K562 (cell line): ENCODE results near the gene TMEM167B. TPM values are rescaled to one million over a fixed set of nuclear protein-coding genes. Genes with fewer than 3 reads are reported as not detected.

Source experiments
- ATAC-seq: fragments of 200-7000 bp; cut with Tn5 transposase; 3 replicates; pipeline ENCODE4 v1.9.1; 2020; ENCODE audit warnings: moderate library complexity
- BruUV-seq: library from RNA; stranded (reverse); fragments of 400-500 nt; replicated peaks from 2 replicates; lab custom pipeline; 2021; lab: Mats Ljungman, UMichigan
- CTCF ChIA-PET: fragments of 300-600 bp; formaldehyde crosslinking; extraction: SDS; loops from one replicate; lab custom pipeline; 2021; ENCODE audit warnings: low intra/inter-chr PET ratio; lab: Yijun Ruan, JAX
- POLR2A ChIA-PET: fragments of 300-600, 350-650 bp; sonication (Branson Sonifier 250); formaldehyde crosslinking; extraction: SDS; loops from one replicate; lab custom pipeline; 2021; ENCODE audit warnings: antibody characterized with exemption, inconsistent platforms; lab: Yijun Ruan, JAX
- DNase-seq, 4 experiments: peaks; one replicate each; pipeline versions ENCODE4 v3.0.0 to v3.0.0-alpha.2; 2011 to 2018; ENCODE audit warnings: low spot score in 3 of 4, mixed read lengths in 3 of 4; ENCODE audit errors: extremely low read depth in 1 of 4
- FAIRE-seq: peaks from 2 replicates; lab custom pipeline; 2011; peaks lifted over from hg19 to GRCh38; lab: Jason Lieb, UNC
- H2AFZ ChIP-seq: 2 replicates; pipeline ENCODE4 v1.6.0; 2011; ENCODE audit warnings: low read depth, low read length, control low read depth, inconsistent platforms
- H3K27ac ChIP-seq: fragments of 200-600 bp; 3 replicates; pipeline ENCODE4 v1.8.0; 2011; ENCODE audit warnings: low read depth, mild to moderate bottlenecking, control low read depth, inconsistent platforms, low read length, moderate library complexity, mixed read lengths; ENCODE audit errors: extremely low read depth
- H3K27me3 ChIP-seq, 2 experiments: fragments of 300-600 bp in 1 of 2; 2 replicates in 1 of 2; 3 replicates in 1 of 2; pipeline versions ENCODE4 v1.6.0 to v1.8.0; 2011; ENCODE audit warnings: inconsistent platforms in 2 of 2, low read length in 2 of 2, mild to moderate bottlenecking in 1 of 2, mixed read lengths in 1 of 2, moderate library complexity in 1 of 2; ENCODE audit not compliant: control insufficient read depth in 2 of 2, insufficient read depth in 2 of 2
- H3K36me3 ChIP-seq: fragments of 300-600 bp; 3 replicates; pipeline ENCODE4 v1.8.0; 2011; ENCODE audit warnings: mild to moderate bottlenecking, low read length, inconsistent platforms; ENCODE audit not compliant: control insufficient read depth, insufficient read depth
- H3K4me1 ChIP-seq, 2 experiments: fragments of 200-600 bp in 1 of 2; replicated peaks in 1 of 2; 2 replicates in 1 of 2; 3 replicates in 1 of 2; pipeline versions ENCODE4 v1.5.1 to v1.8.0; 2011; ENCODE audit warnings: inconsistent platforms in 2 of 2, low read length in 2 of 2, mild to moderate bottlenecking in 1 of 2, mixed read lengths in 1 of 2, moderate library complexity in 1 of 2; ENCODE audit not compliant: control insufficient read depth in 2 of 2, insufficient read depth in 2 of 2
- H3K4me2 ChIP-seq: 2 replicates; pipeline ENCODE4 v1.6.1; 2011; ENCODE audit warnings: low read length, control low read depth, inconsistent platforms, mixed read lengths; ENCODE audit not compliant: insufficient read depth
- H3K4me3 ChIP-seq: fragments of 200-600 bp; sonication (generic), shearing (Covaris generic); 2 replicates; pipeline ENCODE4 v1.5.1; 2016; ENCODE audit warnings: control low read depth, inconsistent platforms
- H3K79me2 ChIP-seq: fragments of 200-600 bp; 3 replicates; pipeline ENCODE4 v1.8.0; 2011; ENCODE audit warnings: low read length, inconsistent platforms; ENCODE audit not compliant: control insufficient read depth, insufficient read depth
- H3K9ac ChIP-seq, 2 experiments: 2 replicates each; pipeline versions ENCODE4 v1.6.0 to v1.6.1; 2011; ENCODE audit warnings: low read depth in 2 of 2, low read length in 2 of 2, control low read depth in 1 of 2, inconsistent platforms in 1 of 2, mild to moderate bottlenecking in 1 of 2, mixed read lengths in 1 of 2; ENCODE audit not compliant: insufficient read depth in 1 of 2
- H3K9me1 ChIP-seq: one replicate; pipeline ENCODE4 v1.6.0; 2011; ENCODE audit warnings: inconsistent platforms, mild to moderate bottlenecking, low read length, moderate library complexity; ENCODE audit not compliant: control insufficient read depth, insufficient read depth
- H3K9me3 ChIP-seq: replicated peaks from 2 replicates; pipeline ENCODE4 v1.5.1; 2011; ENCODE audit warnings: low read depth, low read length, inconsistent platforms; ENCODE audit not compliant: control insufficient read depth, insufficient read depth
- H4K20me1 ChIP-seq: replicated peaks from 2 replicates; pipeline ENCODE4 v1.6.1; 2011; ENCODE audit warnings: low read length, inconsistent platforms, mixed read lengths; ENCODE audit not compliant: control insufficient read depth, insufficient read depth
- BCLAF1 ChIP-seq, 2 experiments: fragments of 450-650 bp in 1 of 2; IDR thresholded peaks; 2 replicates each; pipeline ENCODE4 v1.6.1; 2011 to 2017; ENCODE audit warnings: low read depth in 2 of 2, antibody characterized with exemption in 1 of 2, borderline replicate concordance in 1 of 2, low read length in 1 of 2, mild to moderate bottlenecking in 1 of 2, mixed read lengths in 1 of 2; ENCODE audit not compliant: control insufficient read depth in 1 of 2
- ELK3 ChIP-seq: fragments of 450-650 bp; formaldehyde crosslinking; IDR thresholded peaks from 2 replicates; pipeline ENCODE4 v1.4.0; 2020; ENCODE audit warnings: mild to moderate bottlenecking
- FOSL1 ChIP-seq: fragments of 200-800 bp; sonication (Bioruptor generic); conservative IDR thresholded peaks from 2 replicates; pipeline ENCODE4 v1.6.1; 2016; ENCODE audit warnings: missing genetic modification characterization, missing compliant biosample characterization
- ZNF316 ChIP-seq: fragments of 450-650 bp; IDR thresholded peaks from 2 replicates; pipeline ENCODE4 v1.6.1; 2016
- ZNF740 ChIP-seq, 3 experiments: fragments of 200-800 bp in 1 of 3; sonication (Bioruptor generic) in 1 of 3; sonication (generic) in 1 of 3; formaldehyde crosslinking in 1 of 3; IDR thresholded peaks; 2 replicates each; pipeline versions ENCODE4 v1.6.1 to v1.8.0; 2016 to 2022; ENCODE audit warnings: mild to moderate bottlenecking in 2 of 3, missing compliant biosample characterization in 2 of 3, missing genetic modification characterization in 2 of 3, missing genetic modification reagents in 1 of 3
- WGBS: fragments of 100-300 bp; shearing (Covaris generic); methylation state at CpG from one replicate; pipeline ENCODE4 v1.1.6; 2016; ENCODE audit warnings: low coverage, mixed read lengths; ENCODE audit not compliant: insufficient coverage; ENCODE audit errors: missing lambda C conversion rate; 5-methylcytosine and 5-hydroxymethylcytosine counted together
- in situ Hi-C: fragments of 300-500 bp; cut with MboI; formaldehyde crosslinking; loops from 4 replicates; pipeline ENCODE4 v1.15.0; 2018; ENCODE audit warnings: inconsistent platforms, mixed read lengths
- intact Hi-C: fragments of 100-400 bp; cut with micrococcal nuclease; formaldehyde crosslinking; loops from 2 replicates; pipeline ENCODE4 v1.14.2; 2022
- polyA plus RNA-seq, 8 experiments: library from polyadenylated mRNA; depleted of rRNA in 4 of 8; stranded (reverse) in 5 of 8; unstranded in 3 of 8; fragments of >200 nt; fragmentation: Nextera tagmentation in 2 of 8; fragmentation: Illumina TruSeq in 1 of 8; extraction: Ambion mirVana in 2 of 8; extraction: Trizol in 1 of 8; gene quantifications; 2 replicates each; pipeline versions ENCODE4 v1.2.1 to v1.2.3, GENCODE V29; 2011 to 2014; ENCODE audit warnings: inconsistent platforms in 1 of 8, missing spikeins in 1 of 8
- total RNA-seq, 7 experiments: library from RNA; depleted of rRNA in 6 of 7; stranded (reverse); fragments of >200 nt in 6 of 7; fragmentation: Illumina TruSeq in 2 of 7; extraction: Trizol in 2 of 7; gene quantifications; 2 replicates each; pipeline versions ENCODE4 v1.2.1 to v1.2.3, GENCODE V29; 2011 to 2021; ENCODE audit warnings: low replicate concordance in 1 of 7

TMEM167B gene
- total and polyA plus RNA-seq, 9 of the 15 experiments (the other 6 are each of a cell fraction or from before 2014, with no cell fraction given): 17.2 to 36.4 (median 32.2) TPM

DNA sequence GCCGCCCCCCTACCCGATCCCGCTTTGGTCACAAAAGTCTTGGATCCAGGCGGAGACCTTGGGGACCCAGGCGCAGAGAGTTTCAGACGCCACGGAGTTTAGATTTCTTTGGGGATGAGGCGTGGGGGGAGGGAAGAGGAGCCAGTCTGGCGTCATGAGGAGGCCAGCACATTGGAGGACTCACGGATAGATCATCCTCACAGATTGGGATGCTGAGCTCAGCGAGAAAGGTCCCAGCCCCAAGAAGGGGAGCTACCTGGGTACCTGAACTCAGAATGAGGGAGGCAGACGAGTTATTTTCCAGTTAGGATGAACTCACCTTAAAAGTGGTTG is 23.7 kb downstream of the TMEM167B start:
- FAIRE-seq (no peak), DNase-seq (no peak), ATAC-seq (no peak)
- no peak overlapping the region for H3K4me2 ChIP-seq
- H3K36me3 ChIP-seq: no peaks in the 10 kb centered on the region
- intact Hi-C loops (loop anchor here (5.0 to 10.0 kb wide), 7 partner anchors 72 to 1330 kb away; partner anchors contain the start of genes CLCC1, GPR61 and WDR47), in situ Hi-C loops (loop anchor here (5.0 kb wide), 1 partner anchor 287 kb away; no protein-coding TSS in a partner anchor)
- BruUV-seq: no TSS peak
- no peak overlapping the region for H2AFZ ChIP-seq
- H3K4me3 ChIP-seq: no peak overlapping the region
- H4K20me1 ChIP-seq: no peaks in the 10 kb centered on the region; the same call in 1 of the 2 replicates
- peaks cover 0 to 6% of the 10 kb centered on the region in 2 experiments; a peak in 1 of 5 replicates for H3K27me3 ChIP-seq
- ChIA-PET POLR2A (interaction anchor here (0.8 to 1.4 kb wide), 3 partner anchors 10 to 16 kb away, joined by 3 to 4 read pairs (median 3); no protein-coding TSS in a partner anchor), CTCF (interaction anchor here (0.6 kb wide), 1 partner anchor 216 kb away, joined by 3 read pairs; no protein-coding TSS in a partner anchor)
- peak; percentile 27; the same call in 1 of the 2 replicates for TF ChIP-seq ZNF316
- no peak for TF ChIP-seq ELK3 (CRISPR knock-in tag)
- no peaks in the 10 kb centered on the region for H3K9me3 ChIP-seq
- H3K27ac ChIP-seq: no peak overlapping the region
- 37% methylated on average over 12 of the region's 12 CpGs for whole genome bisulfite sequencing
- no peak overlapping the region for H3K9ac ChIP-seq
- peaks cover 10 to 20% of the 10 kb centered on the region in 2 experiments; a peak in 4 of 5 replicates for H3K4me1 ChIP-seq
- H3K79me2 ChIP-seq: no peaks in the 10 kb centered on the region
- no peaks in the 10 kb centered on the region for H3K9me1 ChIP-seq

- BruUV-seq: no TSS peak
- intact Hi-C loops: loop anchor here (10.0 kb wide), 3 partner anchors 149 to 1331 kb away; partner anchors contain the start of gene GPR61
- 29% methylated on average over 2 of the region's 2 CpGs for WGBS
- peaks cover 0 to 6% of the 10 kb centered on the region in 2 experiments; a peak in 1 of 5 replicates for H3K27me3 ChIP-seq
- H3K79me2 ChIP-seq: no peaks in the 10 kb centered on the region
- no peak overlapping the region for H3K4me2 ChIP-seq
- no peak overlapping the region for H3K27ac ChIP-seq
- no peak overlapping the region for H3K9ac ChIP-seq
- no peaks in the 10 kb centered on the region for H3K9me1 ChIP-seq
- no peaks in the 10 kb centered on the region; the same call in 1 of the 2 replicates for H4K20me1 ChIP-seq
- no peak overlapping the region for H2AFZ ChIP-seq
- FAIRE-seq (no peak), DNase-seq (peak in 2 of 4 experiments; percentile 41 to 51), ATAC-seq (no peak)
- CTCF ChIA-PET: no interaction called here
- H3K36me3 ChIP-seq: no peaks in the 10 kb centered on the region
- H3K4me1 ChIP-seq: peaks cover 10 to 20% of the 10 kb centered on the region in 2 experiments; a peak in 4 of 5 replicates
- H3K4me3 ChIP-seq: no peak overlapping the region
- POLR2A ChIA-PET: interaction anchor here (0.6 to 1.4 kb wide), 6 partner anchors 11 to 166 kb away, joined by 3 to 5 read pairs (median 3); no protein-coding TSS in a partner anchor
- in situ Hi-C loops: no loop called here
- TF ChIP-seq BCLAF1 (IDR thresholded peaks at IDR 0.05; ENCODE audit: borderline replicate concordance in 1 of 2, control insufficient read depth in 1 of 2, low read depth in 2 of 2, low read length in 1 of 2): no peak
- TF ChIP-seq FOSL1 (tag): 0 out of 2 replicates have a peak, but pooled peaks have one; percentile 37
- TF ChIP-seq ZNF740 (CRISPR knock-in tag; IDR thresholded peaks at IDR 0.05): no peak
- TF ChIP-seq ZNF740 (tag; IDR thresholded peaks at IDR 0.05): 0 out of 4 replicates have a peak, but pooled peaks of 1 of the 2 experiments have one; percentile 30
- H3K9me3 ChIP-seq: no peaks in the 10 kb centered on the region
These were observed 25.1 kb downstream of the TMEM167B start for GRCh38 chr1:109115685-109116084.
